HepG2 (cell line): ENCODE measurements around the gene CAMTA1. TPM values are rescaled to one million over a fixed set of nuclear protein-coding genes. Genes with fewer than 3 reads are reported as not detected.

Experiments used
- ATAC-seq: fragments of 200-7000 bp; cut with Tn5 transposase; 3 replicates; pipeline ENCODE4 v1.9.1; 2020; ENCODE audit warnings: mild to moderate bottlenecking, moderate library complexity
- BruUV-seq: library from RNA; stranded (reverse); fragments of 400-500 nt; replicated peaks from 2 replicates; lab custom pipeline; 2021; lab: Mats Ljungman, UMichigan
- CTCF ChIA-PET: fragments of 300-600 bp; formaldehyde crosslinking; extraction: SDS; loops from one replicate; lab custom pipeline; 2021; ENCODE audit warnings: low total read pairs, inconsistent platforms, low intra/inter-chr PET ratio; lab: Yijun Ruan, JAX
- POLR2A ChIA-PET: fragments of 350-600 bp; sonication (Branson Sonifier 250); formaldehyde crosslinking; loops from one replicate; lab custom pipeline; 2020; ENCODE audit warnings: antibody characterized with exemption, inconsistent platforms; lab: Yijun Ruan, JAX
- DNase-seq: peaks from one replicate; pipeline ENCODE4 v3.0.0-alpha.2; 2015; ENCODE audit warnings: low spot score
- FAIRE-seq: peaks from 3 replicates; lab custom pipeline; 2011; peaks lifted over from hg19 to GRCh38; lab: Jason Lieb, UNC
- H2AFZ ChIP-seq: one replicate; pipeline ENCODE4 v1.6.1; 2011; ENCODE audit warnings: low read length, inconsistent platforms
- H3K27ac ChIP-seq: fragments of 300-600 bp; 3 replicates; pipeline ENCODE4 v1.8.0; 2011; ENCODE audit warnings: mixed run types, mild to moderate bottlenecking, mixed read lengths, low read length, inconsistent platforms; ENCODE audit not compliant: insufficient read depth; ENCODE audit errors: extremely low read length
- H3K27me3 ChIP-seq, 2 experiments: fragments of 200-600 bp in 1 of 2; 2 replicates in 1 of 2; 3 replicates in 1 of 2; pipeline versions ENCODE4 v1.6.0 to v1.8.0; 2011; ENCODE audit warnings: low read length in 2 of 2, mild to moderate bottlenecking in 2 of 2, moderate library complexity in 2 of 2, inconsistent platforms in 1 of 2; ENCODE audit not compliant: insufficient read depth in 2 of 2, control insufficient read depth in 1 of 2
- H3K36me3 ChIP-seq, 2 experiments: fragments of 200-600 bp in 1 of 2; replicated peaks in 1 of 2; 2 replicates in 1 of 2; 3 replicates in 1 of 2; pipeline versions ENCODE4 v1.5.1 to v1.8.0; 2011; ENCODE audit warnings: low read length in 2 of 2, inconsistent platforms in 1 of 2; ENCODE audit not compliant: insufficient read depth in 2 of 2, control insufficient read depth in 1 of 2
- H3K4me1 ChIP-seq: 2 replicates; pipeline ENCODE4 v1.5.1; 2012; ENCODE audit warnings: low read length, inconsistent platforms; ENCODE audit not compliant: insufficient read depth
- H3K4me2 ChIP-seq: 2 replicates; pipeline ENCODE4 v1.6.0; 2011; ENCODE audit warnings: low read depth, low read length, inconsistent platforms
- H3K4me3 ChIP-seq, 3 experiments: fragments of 200-600 bp in 1 of 3; sonication (generic), shearing (Covaris generic) in 1 of 3; replicated peaks in 1 of 3; 2 replicates each; pipeline ENCODE4 v1.5.1; 2011 to 2016; ENCODE audit warnings: low read length in 3 of 3, inconsistent platforms in 2 of 3, low read depth in 2 of 3, mild to moderate bottlenecking in 2 of 3, control low read depth in 1 of 3, mixed read lengths in 1 of 3; ENCODE audit not compliant: insufficient read depth in 1 of 3
- H3K79me2 ChIP-seq: one replicate; pipeline ENCODE4 v1.6.1; 2011; ENCODE audit warnings: low read length, inconsistent platforms; ENCODE audit not compliant: insufficient read depth
- H3K9ac ChIP-seq: 2 replicates; pipeline ENCODE4 v1.6.0; 2011; ENCODE audit warnings: mild to moderate bottlenecking, low read depth, low read length, inconsistent platforms; ENCODE audit not compliant: insufficient read depth
- H3K9me3 ChIP-seq: 2 replicates; pipeline ENCODE4 v1.5.1; 2012; ENCODE audit warnings: mild to moderate bottlenecking, low read length
- H4K20me1 ChIP-seq: 2 replicates; pipeline ENCODE4 v1.6.0; 2011; ENCODE audit warnings: inconsistent platforms, mild to moderate bottlenecking, low read length, moderate library complexity; ENCODE audit not compliant: insufficient read depth
- ATF2 ChIP-seq: sonication (generic); formaldehyde crosslinking; IDR thresholded peaks from 2 replicates; pipeline ENCODE4 v1.4.0; 2020; ENCODE audit warnings: missing genetic modification reagents
- FOXK1 ChIP-seq: sonication (generic); formaldehyde crosslinking; IDR thresholded peaks from 2 replicates; pipeline ENCODE4 v1.4.0; 2020; ENCODE audit warnings: low read depth, missing genetic modification reagents, borderline replicate concordance
- KDM3A ChIP-seq: IDR thresholded peaks from 2 replicates; pipeline ENCODE4 v1.6.1; 2018; ENCODE audit warnings: low read depth, missing compliant biosample characterization
- PLRG1 ChIP-seq: fragments of 450-650 bp; conservative IDR thresholded peaks from 2 replicates; pipeline ENCODE4 v1.6.1; 2016
- POLR2AphosphoS2 ChIP-seq: IDR thresholded peaks from 2 replicates; pipeline ENCODE4 v1.6.1; 2011; ENCODE audit warnings: low read depth, low read length, improper control_type of control experiment
- POLR2AphosphoS5 ChIP-seq: IDR thresholded peaks from 2 replicates; pipeline ENCODE4 v1.6.1; 2012; ENCODE audit warnings: low read depth, low read length
- RBAK ChIP-seq: sonication (generic); formaldehyde crosslinking; IDR thresholded peaks from 2 replicates; pipeline ENCODE4 v1.5.1; 2020; ENCODE audit warnings: mild to moderate bottlenecking, missing genetic modification reagents
- SP1 ChIP-seq, 2 experiments: fragments of 450-650 bp in 1 of 2; sonication (generic) in 1 of 2; formaldehyde crosslinking in 1 of 2; IDR thresholded peaks; 2 replicates each; pipeline versions ENCODE4 v1.4.0 to v1.6.1; 2016 to 2020; ENCODE audit warnings: missing genetic modification reagents in 1 of 2
- TCF12 ChIP-seq, 2 experiments: fragments of 450-650 bp in 1 of 2; sonication (generic) in 1 of 2; formaldehyde crosslinking in 1 of 2; IDR thresholded peaks; 2 replicates each; pipeline versions ENCODE4 v1.6.1 to v1.8.0; 2017 to 2022; ENCODE audit warnings: antibody characterized with exemption in 1 of 2, mild to moderate bottlenecking in 1 of 2, missing genetic modification reagents in 1 of 2, moderate library complexity in 1 of 2
- ZBED4 ChIP-seq: sonication (generic); formaldehyde crosslinking; IDR thresholded peaks from 2 replicates; pipeline ENCODE4 v1.4.0; 2020; ENCODE audit warnings: missing genetic modification reagents, borderline replicate concordance
- ZNF646 ChIP-seq: sonication (generic); formaldehyde crosslinking; IDR thresholded peaks from 2 replicates; pipeline ENCODE4 v1.9.0; 2021; ENCODE audit warnings: mild to moderate bottlenecking, missing genetic modification reagents
- WGBS: methylation state at CpG from one replicate; pipeline ENCODE4 v1.1.6; 2017; ENCODE audit warnings: low lambda C conversion rate; 5-methylcytosine and 5-hydroxymethylcytosine counted together
- in situ Hi-C: cut with HindIII; loops from 2 replicates; pipeline ENCODE4 v1.10.0; 2017; ENCODE audit warnings: low pct_unique_long_range_greater_than_20kb; ENCODE audit not compliant: extremely low pct_ligation_motif_present
- intact Hi-C: fragments of 100-400 bp; cut with micrococcal nuclease; formaldehyde crosslinking; loops from one replicate; pipeline ENCODE4 v1.10.0; 2022; ENCODE audit not compliant: unreplicated experiment
- polyA plus RNA-seq, 8 experiments: library from polyadenylated mRNA; depleted of rRNA in 3 of 8; stranded (reverse) in 7 of 8; unstranded in 1 of 8; fragments of >200 nt; fragmentation: Illumina TruSeq in 4 of 8; extraction: Trizol in 4 of 8; gene quantifications; 2 replicates each; pipeline versions ENCODE4 v1.2.1 to v1.2.3, GENCODE V29; 2011 to 2016; ENCODE audit warnings: low read depth in 4 of 8, missing spikeins in 1 of 8, mixed read lengths in 1 of 8; ENCODE audit not compliant: insufficient read depth in 1 of 8
- total RNA-seq, 5 experiments: library from RNA; depleted of rRNA; stranded (reverse); fragments of >200 nt; fragmentation: Illumina TruSeq; extraction: Trizol; gene quantifications; 2 replicates each; pipeline ENCODE4 v1.2.3, GENCODE V29; 2016; ENCODE audit warnings: low read depth in 1 of 5

The CAMTA1 gene
- total and polyA plus RNA-seq, 2 of the 13 experiments (the other 11 are each of a cell fraction or from before 2014, with no cell fraction given), result 25.0 to 36.4 TPM

GRCh38 chr1:7089497-7089896 is 304.2 kb downstream of the CAMTA1 start (continued):
- no peak for TF ChIP-seq ZBED4 (CRISPR knock-in tag)
- no peak for TF ChIP-seq POLR2AphosphoS5
- no peak for TF ChIP-seq PLRG1
- no peak for TF ChIP-seq FOXK1
- TF ChIP-seq KDM3A, result no peak
- no peak for TF ChIP-seq POLR2AphosphoS2
- TF ChIP-seq ATF2 (CRISPR knock-in tag), result no peak
- no peak for TF ChIP-seq TCF12 (IDR thresholded peaks at IDR 0.05)
- TF ChIP-seq TCF12 (CRISPR knock-in tag; IDR thresholded peaks at IDR 0.05), result no peak

- no TSS peak for BruUV-seq
- H3K4me3 ChIP-seq, result no peak overlapping the region
- H3K27ac ChIP-seq, result no peak overlapping the region
- no peak overlapping the region for H2AFZ ChIP-seq
- ChIA-PET POLR2A (no interaction called here), CTCF (no interaction called here)
- no peaks in the 10 kb centered on the region for H4K20me1 ChIP-seq
- no peak for FAIRE-seq
- intact Hi-C loops, result no loop called here
- H3K79me2 ChIP-seq, result no peaks in the 10 kb centered on the region
- WGBS, result 49% methylated on average over 7 of the region's 10 CpGs
- H3K36me3 ChIP-seq, result no peaks in the 10 kb centered on the region
- H3K27me3 ChIP-seq, result peaks cover 7 to 55% of the 10 kb centered on the region in 2 experiments; a peak in 4 of 5 replicates
- no peak for ATAC-seq
- DNase-seq, result no peak
- H3K9ac ChIP-seq, result no peak overlapping the region
- H3K9me3 ChIP-seq, result no peaks in the 10 kb centered on the region
- in situ Hi-C loops, result no loop called here
- H3K4me2 ChIP-seq, result no peak overlapping the region
- H3K4me1 ChIP-seq, result peaks cover 14% of the 10 kb centered on the region; the same call in 1 of the 2 replicates
- TF ChIP-seq SP1 (IDR thresholded peaks at IDR 0.05), result no peak
- no peak for TF ChIP-seq SP1 (CRISPR knock-in tag; IDR thresholded peaks at IDR 0.05)
- TF ChIP-seq ZNF646 (CRISPR knock-in tag), result no peak
- no peak for TF ChIP-seq RBAK (CRISPR knock-in tag)
Measured at GRCh38 chr1:7093297-7093696, 308.0 kb downstream of the CAMTA1 start.
